HG02870 (cell line): Measurements from ENCODE around the gene LRCOL1.

ENCODE experiments used
- ATAC-seq: cut with Tn5 transposase; IDR thresholded peaks from one replicate; pipeline ENCODE4 v1.9.1; 2021; ENCODE audit warnings: mild to moderate bottlenecking, moderate library complexity; ENCODE audit not compliant: unreplicated experiment

Gene LRCOL1

GRCh38 chr12:132610051-132610759, at the start of gene LRCOL1:
TSS of gene LRCOL1 (minus strand) at chr12:132610582. CDS start at chr12:132606251, 4,331 bp downstream.
- ATAC-seq = no peak

GRCh38 chr12:132660052-132660451, 49.7 kb upstream of the LRCOL1 start:
- ATAC-seq = no peak

GRCh38 chr12:132659146-132659545, 48.8 kb upstream of the LRCOL1 start:
- no peak for ATAC-seq

- ATAC-seq = no peak
These were observed 47.9 kb upstream of the LRCOL1 start for GRCh38 chr12:132658149-132658894.

GRCh38 chr12:132657004-132657727, 46.8 kb upstream of the LRCOL1 start:
- no peak for ATAC-seq

GRCh38 chr12:132653567-132654290, 43.3 kb upstream of the LRCOL1 start:
- ATAC-seq = no peak

- no peak for ATAC-seq
These were observed 41.2 kb upstream of the LRCOL1 start for GRCh38 chr12:132651444-132652100.

- no peak for ATAC-seq
These were observed 39.0 kb upstream of the LRCOL1 start for GRCh38 chr12:132649226-132649945.

GRCh38 chr12:132648616-132649225, 38.3 kb upstream of the LRCOL1 start:
- no peak for ATAC-seq

- ATAC-seq = no peak
These were observed 37.5 kb upstream of the LRCOL1 start for GRCh38 chr12:132647858-132648257.

- ATAC-seq = no peak
These were observed 36.5 kb upstream of the LRCOL1 start for GRCh38 chr12:132646850-132647249.

GRCh38 chr12:132642846-132643835, 32.8 kb upstream of the LRCOL1 start:
- ATAC-seq = no peak

- no peak for ATAC-seq
These were observed 31.6 kb upstream of the LRCOL1 start for GRCh38 chr12:132641811-132642650.

- no peak for ATAC-seq
These were observed 30.6 kb upstream of the LRCOL1 start for GRCh38 chr12:132640936-132641335.

GRCh38 chr12:132639956-132640520, 29.7 kb upstream of the LRCOL1 start:
- ATAC-seq = no peak

- ATAC-seq = no peak
These were observed 28.4 kb upstream of the LRCOL1 start for GRCh38 chr12:132638541-132639408.
